Astrocyte (in vitro differentiated cells and primary cell): ENCODE measurements around the gene CXorf38.

Experiments
- EZH2 ChIP-seq: IDR thresholded peaks from 2 replicates; pipeline ENCODE4 v1.6.1; 2012; ENCODE audit warnings: mild to moderate bottlenecking, low read length, inconsistent platforms; ENCODE audit not compliant: insufficient read depth
- TF ChIP-seq, protein P1 (sequence below): IDR thresholded peaks from 2 replicates; pipeline ENCODE4 v1.5.1; 2011; ENCODE audit warnings: low read depth, mild to moderate bottlenecking, inconsistent platforms, low read length, moderate library complexity; ENCODE audit not compliant: insufficient read depth

DNA sequence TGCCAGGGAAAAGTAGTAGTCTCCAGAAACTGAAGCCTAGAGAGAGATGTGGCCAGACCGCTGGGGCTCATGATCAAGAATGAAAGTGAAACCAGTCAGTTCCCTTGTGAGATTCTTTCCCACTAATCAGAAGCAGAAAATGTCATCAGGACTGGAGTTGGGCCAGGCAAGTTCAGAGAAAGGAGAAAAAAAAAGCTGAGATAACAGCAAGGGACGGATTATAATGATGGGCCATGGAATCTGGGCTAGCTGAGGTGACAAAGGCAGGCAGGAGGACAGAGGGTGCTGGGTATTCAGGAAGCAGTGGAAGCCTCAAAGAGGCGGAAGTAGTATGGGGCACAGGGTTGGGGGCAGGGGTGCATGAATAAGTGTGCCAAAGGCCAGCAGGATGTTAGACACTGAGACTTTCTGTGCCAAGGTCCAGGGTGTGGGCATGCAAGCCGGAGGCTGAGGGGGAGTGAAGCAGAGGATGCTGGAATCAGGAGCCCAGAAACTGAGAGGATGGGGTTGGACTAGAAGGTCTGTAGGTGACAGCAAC lies 2.5 kb downstream of the CXorf38 start:
- no peak for TF ChIP-seq EZH2
- TF ChIP-seq, protein P1, sequence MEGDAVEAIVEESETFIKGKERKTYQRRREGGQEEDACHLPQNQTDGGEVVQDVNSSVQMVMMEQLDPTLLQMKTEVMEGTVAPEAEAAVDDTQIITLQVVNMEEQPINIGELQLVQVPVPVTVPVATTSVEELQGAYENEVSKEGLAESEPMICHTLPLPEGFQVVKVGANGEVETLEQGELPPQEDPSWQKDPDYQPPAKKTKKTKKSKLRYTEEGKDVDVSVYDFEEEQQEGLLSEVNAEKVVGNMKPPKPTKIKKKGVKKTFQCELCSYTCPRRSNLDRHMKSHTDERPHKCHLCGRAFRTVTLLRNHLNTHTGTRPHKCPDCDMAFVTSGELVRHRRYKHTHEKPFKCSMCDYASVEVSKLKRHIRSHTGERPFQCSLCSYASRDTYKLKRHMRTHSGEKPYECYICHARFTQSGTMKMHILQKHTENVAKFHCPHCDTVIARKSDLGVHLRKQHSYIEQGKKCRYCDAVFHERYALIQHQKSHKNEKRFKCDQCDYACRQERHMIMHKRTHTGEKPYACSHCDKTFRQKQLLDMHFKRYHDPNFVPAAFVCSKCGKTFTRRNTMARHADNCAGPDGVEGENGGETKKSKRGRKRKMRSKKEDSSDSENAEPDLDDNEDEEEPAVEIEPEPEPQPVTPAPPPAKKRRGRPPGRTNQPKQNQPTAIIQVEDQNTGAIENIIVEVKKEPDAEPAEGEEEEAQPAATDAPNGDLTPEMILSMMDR = no peak
